Panc1 (cell line): ENCODE measurements around the gene GRIK4.

Source experiments
- CTCF ChIP-seq: fragments of 450-650 bp; IDR thresholded peaks from 2 replicates; pipeline ENCODE4 v1.5.1; 2017; ENCODE audit warnings: mild to moderate bottlenecking
- POLR2AphosphoS5 ChIP-seq: IDR thresholded peaks from 2 replicates; pipeline ENCODE4 v1.6.1; 2012; ENCODE audit warnings: mild to moderate bottlenecking, low read depth, low read length, moderate library complexity
- REST ChIP-seq, 2 experiments: IDR thresholded peaks; 2 replicates each; pipeline ENCODE4 v1.6.1; 2011 to 2012; ENCODE audit warnings: low read depth in 2 of 2, control low read depth in 1 of 2, low read length in 1 of 2, mild to moderate bottlenecking in 1 of 2, moderate library complexity in 1 of 2; ENCODE audit not compliant: insufficient read depth in 1 of 2
- SIN3A ChIP-seq: IDR thresholded peaks from 2 replicates; pipeline ENCODE4 v1.6.1; 2012; ENCODE audit warnings: low read depth, mild to moderate bottlenecking, low read length, moderate library complexity, borderline replicate concordance; ENCODE audit not compliant: insufficient read depth

GRCh38 chr11:120830085-120830620, 318.6 kb downstream of the GRIK4 start:
- TF ChIP-seq CTCF (no peak), POLR2AphosphoS5 (no peak), REST (IDR thresholded peaks at IDR 0.05; ENCODE audit: insufficient read depth in 1 of 2, low read depth in 2 of 2, low read length in 1 of 2) (no peak), SIN3A (no peak)
